B cell (primary cell): ENCODE data around the gene WWP2. TPM values are rescaled to one million over a fixed set of nuclear protein-coding genes. Genes with fewer than 3 reads are reported as not detected.
"Not testable (repeated sequence)": the region's sequence is repeated elsewhere in the genome, so short reads cannot be mapped to it uniquely, and the experiment has no call there.

Source experiments
- ATAC-seq: fragments of 200-7000 bp; cut with Tn5 transposase; one replicate; pipeline ENCODE4 v1.10.0; 2021; ENCODE audit warnings: low read depth, mild to moderate bottlenecking, moderate number of reproducible peaks, moderate library complexity
- CTCF ChIA-PET: fragments of 350-600 bp; sonication (Branson Sonifier 250); formaldehyde crosslinking; loops from one replicate; lab custom pipeline; 2021; ENCODE audit warnings: antibody characterized with exemption, inconsistent platforms; lab: Charles Lee
- POLR2A ChIA-PET: fragments of 350-600 bp; sonication (Branson Sonifier 250); formaldehyde crosslinking; loops from one replicate; lab custom pipeline; 2021; ENCODE audit warnings: antibody characterized with exemption; lab: Charles Lee
- DNase-seq: peaks from one replicate; pipeline ENCODE4 v3.0.0; 2013
- H2AFZ ChIP-seq: 2 replicates; pipeline ENCODE4 v1.6.1; 2012; ENCODE audit warnings: mild to moderate bottlenecking, low read depth, low read length; ENCODE audit not compliant: insufficient read depth, poor library complexity, severe bottlenecking
- H3K27ac ChIP-seq, 2 donors: 1 replicate in 1 of 2; 2 replicates in 1 of 2; pipeline ENCODE4 v1.5.1; 2012 to 2013; ENCODE audit warnings: low read length in 2 of 2, mild to moderate bottlenecking in 2 of 2, moderate library complexity in 1 of 2
- H3K27me3 ChIP-seq, 4 experiments: fragments of 200-600 bp in 1 of 4; sonication (generic) in 1 of 4; replicated peaks in 1 of 4; 1 replicate in 2 of 4; 2 replicates in 2 of 4; pipeline versions ENCODE4 v1.6.1 to v1.7.0; 2013 to 2016; ENCODE audit warnings: low read length in 3 of 4, mild to moderate bottlenecking in 2 of 4, mixed read lengths in 1 of 4, moderate library complexity in 1 of 4; ENCODE audit not compliant: insufficient read depth in 4 of 4, control insufficient read depth in 3 of 4; ENCODE audit errors: control extremely low read depth in 1 of 4
- H3K36me3 ChIP-seq, 2 experiments: replicated peaks in 1 of 2; 1 replicate in 1 of 2; 2 replicates in 1 of 2; pipeline versions ENCODE4 v1.6.1 to v1.7.1; 2013; ENCODE audit warnings: low read length in 1 of 2; ENCODE audit not compliant: insufficient read depth in 2 of 2, control insufficient read depth in 1 of 2; ENCODE audit errors: control extremely low read depth in 1 of 2, extremely low read depth in 1 of 2
- H3K4me1 ChIP-seq, 2 donors: fragments of 200-600 bp in 1 of 2; sonication (generic) in 1 of 2; 1 replicate in 1 of 2; 2 replicates in 1 of 2; pipeline versions ENCODE4 v1.5.1 to v1.6.1; 2013 to 2017; ENCODE audit warnings: low read length in 2 of 2; ENCODE audit not compliant: control insufficient read depth in 2 of 2, insufficient read depth in 2 of 2
- H3K4me2 ChIP-seq: replicated peaks from 2 replicates; pipeline ENCODE3; 2012; ENCODE audit warnings: mild to moderate bottlenecking, low read depth, low read length; ENCODE audit not compliant: poor library complexity, severe bottlenecking
- H3K4me3 ChIP-seq, 5 experiments: fragments of 200-600 bp in 1 of 5; sonication (generic) in 1 of 5; 1 replicate in 3 of 5; 2 replicates in 2 of 5; pipeline versions ENCODE4 v1.5.1 to v1.7.0; 2011 to 2016; ENCODE audit warnings: low read length in 4 of 5, mild to moderate bottlenecking in 4 of 5, low read depth in 2 of 5, control low read depth in 1 of 5, moderate library complexity in 1 of 5; ENCODE audit not compliant: insufficient read depth in 1 of 5; ENCODE audit errors: control extremely low read depth in 1 of 5, extremely low read depth in 1 of 5
- H3K79me2 ChIP-seq: fragments of 200-600 bp; sonication (generic); one replicate; pipeline ENCODE4 v1.6.0; 2016; ENCODE audit warnings: low read length; ENCODE audit not compliant: control insufficient read depth, insufficient read depth
- H3K9ac ChIP-seq: fragments of 200-600 bp; sonication (generic); 2 replicates; pipeline ENCODE4 v1.6.1; 2017; ENCODE audit warnings: mild to moderate bottlenecking, low read length, moderate library complexity
- H3K9me3 ChIP-seq, 3 donors: one replicate each; pipeline versions ENCODE4 v1.6.1 to v1.7.1; 2013; ENCODE audit warnings: low read length in 2 of 3; ENCODE audit not compliant: control insufficient read depth in 2 of 3, insufficient read depth in 1 of 3; ENCODE audit errors: control extremely low read depth in 1 of 3
- H4K20me1 ChIP-seq: 2 replicates; pipeline ENCODE4 v1.6.0; 2012; ENCODE audit warnings: mild to moderate bottlenecking, low read length; ENCODE audit not compliant: insufficient read depth, control insufficient read depth, poor library complexity, severe bottlenecking
- H3K27ac Mint-ChIP-seq: one replicate; pipeline ENCODE4 v1.8.0; 2021; ENCODE audit warnings: mixed read lengths
- H3K27me3 Mint-ChIP-seq: one replicate; pipeline ENCODE4 v1.8.0; 2021; ENCODE audit warnings: mixed read lengths
- H3K4me1 Mint-ChIP-seq: one replicate; pipeline ENCODE4 v1.8.0; 2021; ENCODE audit warnings: mixed read lengths
- H3K4me3 Mint-ChIP-seq: one replicate; pipeline ENCODE4 v1.8.0; 2021; ENCODE audit warnings: mixed read lengths
- H3K9me3 Mint-ChIP-seq: one replicate; pipeline ENCODE4 v1.8.0; 2022; ENCODE audit warnings: mixed read lengths; ENCODE audit not compliant: insufficient read depth
- WGBS: methylation state at CpG from one replicate; pipeline ENCODE4 v1.1.5; 2013; ENCODE audit warnings: missing lambda C conversion rate; ENCODE audit not compliant: insufficient coverage; 5-methylcytosine and 5-hydroxymethylcytosine counted together
- intact Hi-C: fragments of 100-400 bp; cut with micrococcal nuclease; formaldehyde crosslinking; loops from one replicate; pipeline ENCODE4 v1.10.0; 2022
- polyA plus RNA-seq: library from polyadenylated mRNA; depleted of rRNA; stranded (reverse); fragments of >200 nt; gene quantifications from 2 replicates; pipeline ENCODE4 v1.2.3, GENCODE V29; 2012
- total RNA-seq, 2 donors: library from RNA; stranded (reverse); fragments of 120-200 nt in 1 of 2; gene quantifications; 1 replicate in 1 of 2; 2 replicates in 1 of 2; pipeline versions ENCODE4 v1.2.3 to v1.2.4, GENCODE V29; 2013 to 2022

The WWP2 gene
- total and polyA plus RNA-seq, 2 donors (not counting 1 experiment from before 2014, with no cell fraction given), result 33.4 to 105 TPM

DNA sequence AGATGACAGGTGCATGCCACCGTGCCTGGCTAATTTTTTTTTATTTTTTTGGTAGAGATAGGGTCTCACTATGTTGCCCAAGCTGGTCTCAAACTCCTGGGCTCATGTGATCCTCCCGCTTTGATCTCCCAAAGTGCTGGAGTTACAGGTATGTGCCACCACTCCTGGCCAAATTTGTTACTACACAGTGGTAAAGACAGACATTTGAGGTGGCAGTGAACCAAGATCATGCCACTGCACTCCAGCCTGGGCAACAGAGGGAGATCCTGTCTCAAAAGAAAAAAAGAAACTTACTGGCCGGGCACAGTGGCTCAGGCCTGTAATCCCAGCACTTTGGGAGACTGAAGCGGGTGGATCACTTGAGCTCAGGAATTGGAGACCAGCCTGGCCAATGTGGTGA lies 33.1 kb upstream of the WWP2 start:
- H3K27me3 ChIP-seq, H3K27me3 Mint-ChIP-seq, H3K27ac ChIP-seq, H3K36me3 ChIP-seq, intact Hi-C loops, ATAC-seq, H3K27ac Mint-ChIP-seq, H2AFZ ChIP-seq, DNase-seq, POLR2A ChIA-PET, H4K20me1 ChIP-seq, H3K9me3 ChIP-seq, H3K9me3 Mint-ChIP-seq, H3K4me3 ChIP-seq, H3K4me2 ChIP-seq, H3K79me2 ChIP-seq, H3K4me3 Mint-ChIP-seq, H3K9ac ChIP-seq: not testable (repeated sequence)
- WGBS, result 84% methylated on average over 3 of the region's 4 CpGs
- CTCF ChIA-PET, result interaction anchor here (1.2 kb wide), 1 partner anchor 26 kb away, joined by 3 read pairs; the partner anchor contains the start of gene NOB1
- peaks cover 17% of the 10 kb centered on the region for H3K4me1 Mint-ChIP-seq
- peaks cover 11 to 15% of the 10 kb centered on the region in 2 donors for H3K4me1 ChIP-seq

DNA sequence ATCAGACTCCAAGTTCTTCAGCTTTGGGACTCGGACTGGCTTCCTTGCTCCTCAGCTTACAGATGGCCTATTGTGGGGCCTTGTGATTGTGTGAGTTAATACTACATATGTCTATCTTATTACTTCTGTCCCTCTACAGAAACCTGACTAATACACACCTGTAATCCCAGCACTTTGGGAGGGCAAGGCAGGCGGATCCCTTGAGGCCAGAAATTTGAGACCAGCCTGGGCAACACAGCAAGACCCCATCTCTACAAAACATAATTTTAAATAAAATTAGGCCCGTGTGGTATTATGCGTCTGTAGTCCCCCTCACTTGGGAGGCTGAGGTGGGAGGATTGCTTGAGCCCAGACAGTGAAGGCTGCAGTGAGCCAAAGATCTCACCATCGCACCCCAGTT lies 30.9 kb upstream of the WWP2 start:
- POLR2A ChIA-PET, H3K4me2 ChIP-seq, H3K4me1 ChIP-seq, intact Hi-C loops, H3K4me3 ChIP-seq, H3K27ac ChIP-seq, H3K79me2 ChIP-seq, H2AFZ ChIP-seq, H3K9me3 ChIP-seq, H3K4me1 Mint-ChIP-seq, H3K4me3 Mint-ChIP-seq, H3K27ac Mint-ChIP-seq, H3K27me3 Mint-ChIP-seq, H3K9ac ChIP-seq, H3K36me3 ChIP-seq, H3K27me3 ChIP-seq, H3K9me3 Mint-ChIP-seq, ATAC-seq, DNase-seq, H4K20me1 ChIP-seq: not testable (repeated sequence)
- WGBS, result 100% methylated on average over 2 of the region's 5 CpGs
- CTCF ChIA-PET, result interaction anchor here (0.6 kb wide), 1 partner anchor 61 kb away, joined by 4 read pairs; no protein-coding TSS in a partner anchor
